GM21825 (cell line): ENCODE measurements around the gene POLR1G.

Experiments used
- ATAC-seq: cut with Tn5 transposase; IDR thresholded peaks from one replicate; pipeline ENCODE4 v1.9.1; 2021; ENCODE audit warnings: mild to moderate bottlenecking, moderate library complexity; ENCODE audit not compliant: unreplicated experiment

Gene POLR1G, protein sequence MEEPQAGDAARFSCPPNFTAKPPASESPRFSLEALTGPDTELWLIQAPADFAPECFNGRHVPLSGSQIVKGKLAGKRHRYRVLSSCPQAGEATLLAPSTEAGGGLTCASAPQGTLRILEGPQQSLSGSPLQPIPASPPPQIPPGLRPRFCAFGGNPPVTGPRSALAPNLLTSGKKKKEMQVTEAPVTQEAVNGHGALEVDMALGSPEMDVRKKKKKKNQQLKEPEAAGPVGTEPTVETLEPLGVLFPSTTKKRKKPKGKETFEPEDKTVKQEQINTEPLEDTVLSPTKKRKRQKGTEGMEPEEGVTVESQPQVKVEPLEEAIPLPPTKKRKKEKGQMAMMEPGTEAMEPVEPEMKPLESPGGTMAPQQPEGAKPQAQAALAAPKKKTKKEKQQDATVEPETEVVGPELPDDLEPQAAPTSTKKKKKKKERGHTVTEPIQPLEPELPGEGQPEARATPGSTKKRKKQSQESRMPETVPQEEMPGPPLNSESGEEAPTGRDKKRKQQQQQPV

DNA sequence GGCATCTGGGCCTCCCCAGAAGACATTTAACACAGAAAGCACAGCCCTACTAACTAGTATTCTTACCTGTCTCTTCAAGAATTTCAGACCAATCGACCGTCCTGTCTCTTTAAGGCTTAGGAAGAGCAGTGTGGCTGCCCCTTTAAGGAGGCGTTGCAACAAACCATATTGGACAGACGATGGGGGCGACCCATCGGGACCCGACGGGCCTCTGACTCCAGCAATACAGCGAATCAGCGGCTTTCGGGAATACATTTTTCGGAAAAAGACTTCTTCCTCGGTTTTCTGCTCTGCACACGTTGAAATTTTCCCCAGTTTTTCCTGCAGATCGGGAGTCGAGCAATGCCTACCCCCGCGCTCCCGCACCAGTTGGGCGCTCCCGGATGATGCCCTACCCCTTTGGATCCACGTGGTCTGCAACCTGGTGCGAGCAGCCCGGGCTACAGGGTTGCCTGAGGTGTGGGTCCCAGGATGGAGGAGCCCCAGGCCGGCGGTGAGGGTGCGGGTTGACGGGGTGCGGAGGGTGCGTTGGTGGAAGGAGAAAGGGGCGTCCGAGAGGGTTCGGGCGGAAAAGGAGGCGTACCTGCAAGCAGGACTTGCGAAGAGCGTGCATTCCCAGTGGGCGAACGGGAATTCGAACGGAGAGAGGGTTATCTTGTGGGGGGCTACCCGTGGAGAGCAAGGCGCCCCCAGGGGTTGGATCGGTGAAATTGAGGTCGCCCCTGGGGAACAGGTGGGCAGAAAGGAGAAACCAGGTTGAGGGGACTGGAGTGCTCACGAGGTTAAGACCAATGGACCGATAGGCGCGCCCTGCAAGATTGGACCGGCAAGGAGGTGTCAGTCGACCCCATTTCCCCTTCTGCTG lies at the start of gene POLR1G:
Gene POLR1G, plus strand, starts transcription at position 419 of the 865 bp plus-strand sequence. Its CDS starts 53 bp downstream, at position 472.
- peak; percentile 48 for ATAC-seq

DNA sequence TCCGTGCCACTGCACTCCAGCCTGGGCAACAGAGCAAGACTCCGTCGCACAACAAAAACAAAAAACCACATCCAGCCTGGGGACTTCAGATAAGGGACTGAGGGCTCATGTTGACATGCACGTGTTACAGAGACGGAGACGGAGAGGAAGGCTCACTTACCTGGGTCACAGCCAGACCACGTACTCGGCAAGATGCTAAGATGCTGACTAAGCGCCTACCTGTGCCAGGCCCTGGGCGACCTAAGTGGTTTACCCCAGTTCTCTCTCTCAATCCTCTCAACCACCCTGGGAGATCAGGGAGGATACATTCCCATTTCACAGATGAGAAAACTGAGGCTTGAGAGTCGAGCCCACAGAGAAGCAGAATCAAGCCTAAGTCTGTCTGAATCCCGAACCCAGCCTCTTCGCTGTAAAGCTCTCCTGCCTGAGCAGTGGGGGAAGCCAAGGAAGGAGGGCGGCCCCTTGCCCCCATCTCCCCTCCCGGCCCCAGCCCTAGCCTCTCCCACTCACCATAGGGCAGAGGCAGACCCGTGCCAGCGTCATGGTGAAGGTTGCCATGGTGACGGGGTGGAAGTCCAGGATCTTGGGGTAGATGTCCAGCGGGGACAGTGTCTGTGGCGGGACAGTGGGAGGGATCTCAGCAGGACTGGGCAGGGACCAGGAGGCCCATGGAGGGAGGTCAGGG lies 49.5 kb upstream of the POLR1G start:
- no peak for ATAC-seq

DNA sequence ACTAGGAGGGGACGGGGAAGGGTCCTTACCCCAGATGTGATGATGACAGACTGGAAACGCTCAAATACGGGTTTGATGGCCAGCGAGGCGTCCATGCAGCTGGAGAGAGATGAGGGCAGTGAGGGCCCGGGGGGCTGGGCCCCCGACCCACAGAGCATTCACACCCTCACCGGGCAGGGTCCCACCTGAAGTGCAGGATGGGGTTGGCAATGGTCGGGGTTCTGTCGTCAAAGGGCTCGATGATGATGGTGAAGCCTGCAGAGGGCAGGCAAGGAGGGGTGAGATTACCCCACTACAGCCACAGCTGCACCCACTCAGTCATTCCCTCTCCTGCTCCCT lies 49.0 kb upstream of the POLR1G start:
- ATAC-seq: no peak

DNA sequence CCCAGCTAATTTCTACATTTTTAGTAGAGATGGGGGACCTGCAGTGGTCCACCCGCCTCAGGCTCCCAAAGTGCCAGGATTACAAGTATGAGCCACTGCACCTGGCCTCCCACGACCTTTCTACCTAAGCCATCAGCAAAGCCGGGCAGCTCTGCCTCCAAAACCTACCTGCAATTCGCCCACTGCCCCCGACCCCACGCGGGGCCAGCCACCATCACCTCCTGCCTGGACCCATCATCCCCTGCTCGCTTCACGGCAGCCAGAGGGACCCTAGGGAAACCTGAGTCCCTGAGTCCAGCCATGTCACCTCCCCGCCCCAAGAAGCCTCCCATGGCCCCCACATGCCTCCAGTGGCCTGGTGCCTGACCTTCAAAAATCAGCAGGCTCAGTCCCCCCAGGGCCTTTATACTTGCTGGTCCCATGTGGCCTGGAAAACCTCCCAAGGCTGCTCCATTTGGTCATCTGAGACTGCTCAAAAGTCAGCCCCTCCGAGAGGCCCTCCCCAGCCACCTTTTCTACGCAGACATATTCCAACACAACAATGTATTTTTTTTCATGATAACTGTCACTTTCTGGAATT lies 48.1 kb upstream of the POLR1G start:
- no peak for ATAC-seq

DNA sequence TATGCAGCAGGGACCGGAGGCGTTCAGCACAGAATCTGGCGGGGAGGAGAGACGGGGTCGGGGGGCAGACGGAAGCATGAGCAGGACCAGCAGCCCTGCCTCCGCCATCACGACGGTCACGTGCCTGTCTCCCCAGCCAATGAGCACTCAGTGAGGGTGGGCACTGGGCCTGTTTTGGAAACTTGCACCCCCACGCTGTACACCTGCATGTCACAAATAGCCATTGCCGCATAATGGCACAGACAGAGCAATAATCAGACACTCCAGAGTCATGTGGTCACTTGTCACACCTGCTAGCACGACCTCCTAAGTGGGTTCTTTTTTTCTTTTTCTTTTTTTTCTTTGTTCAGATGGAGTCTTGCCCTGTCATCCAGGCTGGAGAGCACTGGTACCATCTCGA lies 44.8 kb upstream of the POLR1G start:
- no peak for ATAC-seq

DNA sequence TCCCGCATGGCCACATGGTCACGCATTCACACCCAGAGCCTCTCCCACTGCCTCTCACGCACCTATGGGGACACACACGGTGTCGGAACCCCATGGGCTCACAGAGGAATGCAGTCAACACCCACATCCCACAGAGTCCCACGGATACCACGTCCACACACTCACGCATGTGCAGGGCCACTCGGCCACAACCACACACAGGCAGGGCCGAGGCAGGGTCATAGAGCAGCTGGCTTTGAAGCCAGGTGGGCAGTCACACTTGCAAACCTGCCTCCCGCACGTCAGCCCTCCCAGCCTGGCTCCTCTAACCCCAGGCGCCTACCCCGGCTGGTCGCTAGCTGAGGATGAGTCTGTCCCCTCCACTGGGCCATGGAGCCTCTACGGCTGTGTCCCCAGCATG lies 44.2 kb upstream of the POLR1G start:
- ATAC-seq: no peak

DNA sequence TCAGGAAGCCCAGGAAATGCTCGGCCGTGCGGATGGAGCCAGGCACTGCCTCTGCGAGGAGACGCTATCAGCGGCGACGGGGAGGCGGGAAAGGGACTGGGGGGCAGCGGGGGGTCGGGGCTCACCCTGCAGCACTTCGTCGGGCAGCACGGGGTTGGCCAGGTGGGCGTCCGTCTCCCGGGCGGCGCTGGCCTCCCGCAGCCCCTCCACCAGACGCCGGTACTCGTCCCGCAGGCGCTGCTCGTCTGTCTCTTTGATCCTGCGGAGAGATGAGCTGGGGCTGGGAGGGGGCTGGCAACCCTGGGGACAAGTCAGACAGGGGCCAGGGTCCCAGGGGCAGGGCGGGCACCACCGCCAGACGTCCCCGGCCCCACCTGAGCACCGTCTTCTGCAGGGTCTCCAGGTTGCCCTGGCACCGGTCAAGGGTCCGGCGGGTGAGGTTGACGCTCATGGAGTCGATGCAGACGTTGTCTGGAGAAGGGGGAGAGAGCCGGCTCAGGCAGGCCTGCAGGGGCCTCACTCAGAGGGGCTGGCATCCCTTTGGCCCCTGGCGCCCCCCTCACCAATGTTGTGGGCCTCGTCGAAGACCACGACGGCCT lies 42.5 kb upstream of the POLR1G start:
- ATAC-seq: no peak

DNA sequence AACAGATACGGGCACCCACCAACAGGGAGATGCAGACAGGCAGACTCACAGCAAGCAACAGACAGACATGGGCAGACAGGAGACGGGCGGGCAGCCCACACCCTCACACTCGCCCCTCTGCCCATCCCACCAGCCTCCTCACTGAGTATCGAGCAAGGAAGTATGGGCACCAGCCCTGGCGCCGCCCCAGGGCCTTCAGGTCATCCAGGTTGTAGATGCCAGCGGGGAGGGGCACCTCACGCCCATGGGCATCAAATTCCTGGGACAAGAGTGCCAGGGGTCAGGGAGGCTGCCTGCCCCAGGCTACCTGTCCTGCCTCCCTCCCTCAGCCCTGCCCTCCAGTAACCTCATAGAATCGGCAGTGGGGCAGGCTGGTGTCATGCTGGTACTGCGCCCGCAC lies 41.7 kb upstream of the POLR1G start:
- ATAC-seq: no peak

DNA sequence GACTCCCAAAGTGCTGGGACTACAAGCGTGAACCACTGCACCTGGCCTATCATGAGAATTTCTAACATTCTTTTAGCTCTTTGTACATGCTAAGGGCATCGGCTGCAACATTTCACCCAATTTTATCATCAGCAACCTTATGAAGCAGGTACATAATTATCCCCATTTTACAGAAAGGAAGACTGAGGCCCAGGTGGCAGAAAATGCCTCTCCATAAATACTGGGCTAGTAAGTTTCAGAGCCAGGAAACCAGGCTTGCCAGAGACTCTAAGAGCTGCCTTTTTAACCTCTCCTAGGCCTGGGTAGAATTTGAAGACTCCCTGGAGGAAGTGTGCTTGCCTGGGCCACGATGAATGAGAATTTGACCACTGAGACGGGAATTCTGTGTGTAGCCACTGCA lies 38.3 kb upstream of the POLR1G start:
- ATAC-seq: no peak

DNA sequence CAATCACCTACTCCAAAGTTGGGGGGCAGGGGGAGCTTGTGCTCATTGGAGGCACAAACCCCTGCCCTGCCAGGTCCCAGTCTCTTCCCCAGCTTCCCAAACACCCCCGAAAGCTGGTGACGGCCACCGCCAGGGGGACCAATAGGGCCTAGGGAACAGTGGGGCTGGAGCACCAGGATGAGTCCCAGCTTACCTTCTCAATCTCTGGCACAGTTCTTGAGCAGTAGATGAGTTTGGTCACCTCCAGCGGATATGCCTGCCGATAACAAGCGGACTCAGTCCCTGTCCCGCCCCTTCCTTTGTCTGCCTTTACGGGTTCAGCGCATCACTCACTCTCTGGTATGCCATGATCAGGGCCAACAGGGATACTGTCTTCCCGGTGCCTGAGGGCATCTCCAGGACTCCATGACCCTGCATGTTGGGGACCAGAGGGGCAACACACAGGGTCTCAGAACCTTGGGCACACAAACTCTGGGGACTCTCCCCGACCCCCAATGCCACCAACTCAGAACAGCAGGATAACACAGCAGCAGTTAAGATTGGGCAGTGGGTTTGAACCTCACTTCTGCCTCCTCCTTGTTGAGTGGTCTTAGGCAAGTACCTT lies 37.6 kb upstream of the POLR1G start:
- ATAC-seq: no peak

DNA sequence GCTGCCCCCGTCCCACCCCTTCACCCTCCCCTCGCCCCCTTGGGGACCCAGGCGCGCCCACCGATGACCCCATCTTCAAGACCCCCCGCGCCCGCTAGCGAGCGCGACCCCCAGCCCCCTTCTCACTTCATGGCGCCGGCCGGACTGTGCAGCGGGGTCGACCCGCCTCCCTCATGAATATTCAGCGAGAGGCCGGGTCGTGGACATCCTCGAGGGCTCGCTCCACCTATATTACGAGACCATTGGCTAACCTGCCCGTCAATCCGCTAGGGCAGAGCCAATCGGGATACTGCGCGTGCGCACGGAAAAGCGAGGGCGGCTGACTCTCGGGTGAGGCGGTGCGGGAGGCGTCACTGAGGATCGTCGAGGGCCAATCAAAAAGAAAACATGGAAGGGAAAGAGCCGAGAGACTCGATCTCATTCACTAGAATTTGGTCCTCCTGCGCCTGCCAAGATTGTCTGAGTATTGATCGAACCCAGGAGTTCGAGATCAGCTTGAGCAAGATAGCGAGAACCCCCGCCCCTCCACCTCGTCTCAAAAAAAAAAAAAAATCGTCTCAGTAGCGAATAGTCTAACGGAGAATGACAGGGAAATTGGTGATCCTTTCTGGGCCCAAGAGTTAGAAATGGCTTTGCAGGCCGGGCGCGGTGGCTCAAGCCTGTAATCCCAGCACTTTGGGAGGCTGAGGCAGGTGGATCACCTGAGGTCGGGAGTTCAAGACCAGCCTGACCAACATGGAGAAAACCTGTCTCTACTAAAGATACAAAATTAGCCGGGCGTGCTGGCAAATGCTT lies 35.8 kb upstream of the POLR1G start, which contains the start of gene ERCC2:
Gene ERCC2, minus strand, starts transcription at position 164 of the 795 bp plus-strand sequence. Its CDS starts 33 bp downstream, at position 131.
- peak; percentile 94 for ATAC-seq

DNA sequence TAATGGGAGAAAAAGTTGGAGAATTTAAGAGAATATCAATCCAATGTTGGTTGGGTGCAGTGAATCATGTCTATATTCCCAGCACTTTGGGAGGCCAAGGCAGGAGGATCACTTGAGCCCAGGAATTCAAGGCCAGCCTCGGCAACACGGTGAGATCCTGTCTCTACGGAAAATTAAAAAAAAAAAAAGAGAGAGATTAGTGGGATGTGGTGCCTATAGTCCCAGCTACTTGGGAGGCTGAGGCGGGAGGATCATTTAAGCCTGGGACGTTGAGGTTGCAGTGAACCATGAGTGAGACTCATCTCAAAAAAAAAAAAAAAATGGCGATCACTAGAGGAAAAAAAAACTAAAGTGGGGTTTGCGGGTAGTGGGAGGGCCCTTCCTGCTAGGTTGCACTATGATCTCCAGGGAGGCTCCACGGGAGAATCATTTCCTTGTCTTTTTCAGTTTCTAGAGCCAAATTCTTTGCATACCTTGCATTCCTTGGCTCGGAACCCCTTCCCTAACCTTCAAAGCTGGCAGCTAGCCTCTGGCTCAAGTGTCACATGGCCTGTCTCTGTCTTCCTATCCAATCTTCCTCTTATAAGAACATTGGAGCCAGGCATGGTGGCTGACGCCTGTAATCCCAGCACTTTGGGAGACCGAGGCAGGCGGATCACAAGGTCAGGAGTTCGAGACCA lies 30.3 kb upstream of the POLR1G start:
- ATAC-seq: no peak

DNA sequence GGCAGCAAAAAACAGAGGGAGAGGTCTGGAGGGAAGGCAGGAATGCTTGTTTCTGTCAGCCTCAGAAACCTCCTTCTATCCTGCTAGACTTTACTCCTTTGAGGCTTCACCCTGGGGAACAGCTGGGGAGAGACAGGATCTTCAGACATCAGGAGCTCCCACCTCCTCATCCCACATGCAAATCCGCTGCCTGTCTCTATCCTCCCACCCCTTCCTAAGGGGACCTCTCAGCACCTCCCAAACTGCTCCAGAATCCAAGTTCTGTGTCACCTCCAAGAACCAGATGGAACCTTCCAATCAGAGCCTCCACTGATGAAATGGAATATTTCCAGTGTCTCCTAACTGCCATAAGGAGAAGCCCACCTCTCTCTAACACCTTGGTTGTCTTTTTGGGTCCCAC lies 26.3 kb upstream of the POLR1G start:
- ATAC-seq: no peak

DNA sequence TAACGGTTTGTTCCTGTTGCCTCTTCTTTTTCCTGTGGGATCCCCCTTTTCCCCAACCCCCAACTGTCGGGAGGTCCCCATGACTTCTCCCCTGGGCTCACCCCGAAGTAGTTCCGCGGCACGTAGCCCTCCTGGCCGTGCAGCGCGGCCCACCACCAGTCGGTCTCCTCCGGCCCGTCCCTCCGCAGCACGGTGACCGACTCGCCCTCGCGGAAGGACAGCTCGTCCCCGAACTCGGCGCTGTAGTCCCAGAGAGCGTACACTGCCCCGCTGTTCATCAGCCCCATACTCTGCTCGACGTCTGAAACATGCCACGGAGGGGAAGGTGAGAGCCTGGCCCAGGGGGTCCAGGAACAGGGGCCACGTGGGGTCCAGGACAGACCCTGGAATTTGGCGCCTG lies 24.0 kb upstream of the POLR1G start:
- no peak for ATAC-seq

DNA sequence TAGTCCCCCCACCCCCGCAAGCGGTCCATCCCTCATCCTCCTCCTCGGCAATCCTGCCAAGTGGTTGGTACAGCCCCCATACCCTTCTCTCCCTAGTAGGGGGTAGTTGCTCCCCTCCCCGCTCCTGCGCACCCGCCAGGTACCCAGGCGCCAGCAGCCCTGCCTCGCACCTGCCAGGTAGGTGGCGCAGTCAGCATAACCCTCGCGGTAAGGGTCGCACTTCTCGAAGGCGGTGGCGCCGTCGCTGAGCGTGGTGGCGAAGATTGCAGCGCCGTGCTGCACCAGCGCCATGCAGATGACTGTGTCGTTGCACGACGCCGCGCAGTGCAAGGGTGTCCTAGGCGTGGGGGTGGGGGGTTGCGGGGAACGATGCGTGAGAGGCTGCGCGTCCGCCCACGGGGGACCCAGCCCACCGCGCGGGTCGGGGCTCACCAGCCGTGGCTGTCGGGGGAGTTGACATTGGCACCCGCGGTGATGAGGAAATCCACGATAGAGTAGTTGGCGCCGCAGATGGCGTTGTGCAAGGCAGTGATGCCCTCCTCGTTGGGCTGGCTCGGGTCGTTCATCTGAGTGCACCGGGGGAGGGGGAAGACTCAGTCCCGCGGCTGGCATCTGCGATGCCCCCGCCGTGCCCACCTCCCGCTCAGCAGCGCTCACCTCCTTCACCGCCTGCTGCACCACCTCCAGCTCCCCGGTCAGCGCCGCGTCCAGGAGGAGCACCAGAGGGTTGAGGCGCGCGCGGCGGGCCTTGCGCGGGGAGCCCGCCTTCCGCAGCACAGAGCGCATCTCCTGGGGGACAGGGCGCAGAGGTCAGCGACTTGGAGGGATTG lies 20.8 kb upstream of the POLR1G start:
- ATAC-seq: no peak

DNA sequence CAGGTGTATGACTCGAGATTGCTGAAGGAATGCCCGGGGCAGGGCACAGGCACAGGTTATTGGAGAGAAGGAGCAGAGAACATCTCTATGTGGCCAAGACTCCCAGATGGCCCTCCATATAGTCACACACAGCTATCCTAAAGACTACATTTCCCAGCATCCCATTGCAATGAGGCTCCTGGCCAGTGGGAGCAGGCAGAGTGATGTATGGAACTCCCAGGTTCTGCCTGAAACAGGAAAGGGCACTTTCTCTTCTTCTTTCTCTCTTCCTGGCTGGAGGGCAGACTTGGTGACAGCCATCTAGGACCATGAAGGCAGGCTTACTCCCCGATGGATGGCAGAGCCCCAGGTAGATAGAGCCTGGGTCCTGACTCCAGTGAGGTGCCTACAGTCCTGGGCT lies 15.1 kb upstream of the POLR1G start:
- ATAC-seq: no peak

DNA sequence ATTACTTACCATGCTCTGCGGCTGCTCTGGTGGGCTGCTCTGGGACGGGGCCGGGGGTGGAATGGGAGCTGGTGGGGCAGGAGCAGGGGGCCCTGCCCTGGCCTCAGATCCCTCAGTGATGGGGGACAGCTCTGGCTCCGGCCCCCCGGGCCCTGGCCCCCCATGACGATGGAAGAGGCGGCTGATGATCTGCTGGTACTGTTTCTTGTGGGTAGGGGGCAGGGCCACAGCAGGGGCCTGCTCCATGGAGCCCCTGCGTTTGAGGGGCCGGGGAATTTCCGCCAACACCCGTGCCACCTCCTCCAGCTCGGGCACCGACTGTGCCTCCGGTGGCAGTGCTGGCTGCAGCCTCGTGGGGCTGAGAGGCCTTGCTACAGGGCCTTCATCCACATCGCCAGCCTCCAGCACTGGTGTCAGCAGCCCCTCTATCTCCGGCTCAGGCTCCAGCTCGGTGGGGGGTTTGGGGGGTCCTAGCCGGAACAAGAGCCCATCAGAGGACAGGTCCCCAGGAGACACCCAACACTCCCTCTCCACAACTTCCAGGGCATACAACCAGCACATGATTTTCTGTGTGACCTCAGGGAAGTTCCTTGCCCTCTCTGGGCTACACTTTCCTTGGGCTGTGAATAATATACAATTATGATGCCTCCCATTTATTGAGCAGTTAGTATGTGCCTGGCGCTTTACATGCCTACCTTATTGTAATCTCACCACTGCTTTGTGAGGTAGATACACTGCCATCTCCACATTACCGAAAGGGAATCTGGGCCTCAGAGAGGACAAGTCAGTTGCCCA lies 14.4 kb upstream of the POLR1G start:
- no peak for ATAC-seq
